ENCODE data around the gene ZC3HAV1L.

GRCh38 chr7:139043823-139044812 lies 8.3 kb upstream of the ZC3HAV1L start:
- no peak for TF ChIP-seq CTCF (IDR thresholded peaks at IDR 0.05; ENCODE audit: low read length)
- no peak for TF ChIP-seq EZH2 (optimal IDR thresholded peaks at IDR 0.05; ENCODE audit: low read depth, low read length)
- no peak for TF ChIP-seq EZH2phosphoT487 (IDR thresholded peaks at IDR 0.05; ENCODE audit: low read length)

Data from MM.1S (cell line).